HepG2 (cell line): Measurements from ENCODE around the gene RBM14. TPM values are rescaled to one million over a fixed set of nuclear protein-coding genes. Genes with fewer than 3 reads are reported as not detected.

ENCODE experiments used
- AKAP8 ChIP-seq: sonication (generic); formaldehyde crosslinking; IDR thresholded peaks from 2 replicates; pipeline ENCODE4 v1.5.1; 2020; ENCODE audit warnings: mild to moderate bottlenecking, missing genetic modification reagents
- EZH2 ChIP-seq: conservative IDR thresholded peaks from 2 replicates; pipeline ENCODE4 v1.6.1; 2012; ENCODE audit warnings: mild to moderate bottlenecking, low read depth, low read length, moderate library complexity
- KDM1A ChIP-seq: IDR thresholded peaks from 2 replicates; pipeline ENCODE4 v1.6.1; 2016; ENCODE audit warnings: missing compliant biosample characterization
- PAXIP1 ChIP-seq: sonication (generic); formaldehyde crosslinking; conservative IDR thresholded peaks from 2 replicates; pipeline ENCODE4 v1.4.0; 2020; ENCODE audit warnings: mild to moderate bottlenecking, missing genetic modification reagents, moderate library complexity
- SYNCRIP ChIP-seq: fragments of 200-400 bp; formaldehyde crosslinking; IDR thresholded peaks from 2 replicates; pipeline ENCODE4 v1.6.1; 2018; ENCODE audit warnings: mild to moderate bottlenecking, low read depth, low read length; ENCODE audit not compliant: insufficient read depth
- ZBTB8A ChIP-seq: sonication (generic); formaldehyde crosslinking; IDR thresholded peaks from 2 replicates; pipeline ENCODE4 v1.4.0; 2020; ENCODE audit warnings: mild to moderate bottlenecking, low read depth, missing genetic modification reagents, borderline replicate concordance
- ZGPAT ChIP-seq: IDR thresholded peaks from 2 replicates; pipeline ENCODE4 v1.6.1; 2016; ENCODE audit warnings: mild to moderate bottlenecking
- ZNF282 ChIP-seq: fragments of 450-650 bp; IDR thresholded peaks from 2 replicates; pipeline ENCODE4 v1.6.1; 2018; ENCODE audit not compliant: partially characterized antibody
- ZNF574 ChIP-seq: sonication (generic); formaldehyde crosslinking; IDR thresholded peaks from 2 replicates; pipeline ENCODE4 v1.4.0; 2020; ENCODE audit warnings: missing genetic modification reagents
- ZNF607 ChIP-seq: sonication (generic); formaldehyde crosslinking; IDR thresholded peaks from 2 replicates; pipeline ENCODE4 v1.5.1; 2020; ENCODE audit warnings: missing genetic modification reagents, mild to moderate bottlenecking, borderline replicate concordance
- polyA plus RNA-seq, 8 experiments: library from polyadenylated mRNA; depleted of rRNA in 3 of 8; stranded (reverse) in 7 of 8; unstranded in 1 of 8; fragments of >200 nt; fragmentation: Illumina TruSeq in 4 of 8; extraction: Trizol in 4 of 8; gene quantifications; 2 replicates each; pipeline versions ENCODE4 v1.2.1 to v1.2.3, GENCODE V29; 2011 to 2016; ENCODE audit warnings: low read depth in 4 of 8, missing spikeins in 1 of 8, mixed read lengths in 1 of 8; ENCODE audit not compliant: insufficient read depth in 1 of 8
- total RNA-seq, 5 experiments: library from RNA; depleted of rRNA; stranded (reverse); fragments of >200 nt; fragmentation: Illumina TruSeq; extraction: Trizol; gene quantifications; 2 replicates each; pipeline ENCODE4 v1.2.3, GENCODE V29; 2016; ENCODE audit warnings: low read depth in 1 of 5
- TF ChIP-seq, protein P1 (sequence below): sonication (generic); formaldehyde crosslinking; IDR thresholded peaks from 2 replicates; pipeline ENCODE4 v1.9.0; 2021; ENCODE audit warnings: missing genetic modification reagents, mild to moderate bottlenecking, borderline replicate concordance
- TF ChIP-seq, protein P2 (sequence below): sonication (generic); formaldehyde crosslinking; IDR thresholded peaks from 2 replicates; pipeline ENCODE4 v1.5.0; 2020; ENCODE audit warnings: missing genetic modification reagents
- TF ChIP-seq, protein P3 (sequence below): IDR thresholded peaks from 2 replicates; pipeline ENCODE4 v1.6.1; 2016; ENCODE audit warnings: missing compliant biosample characterization, missing genetic modification reagents, borderline replicate concordance
- TF ChIP-seq, protein P4 (sequence below): sonication (generic); formaldehyde crosslinking; IDR thresholded peaks from 2 replicates; pipeline ENCODE4 v1.8.0; 2022; ENCODE audit warnings: missing genetic modification reagents, mild to moderate bottlenecking, moderate library complexity, borderline replicate concordance

Gene RBM14
- total and polyA plus RNA-seq, 2 of the 13 experiments (the other 11 are each of a cell fraction or from before 2014, with no cell fraction given): 12.7 to 44.1 TPM

- TF ChIP-seq PAXIP1 (peak; percentile 83), ZGPAT (CRISPR knock-in tag) (no peak), ZNF282 (no peak), ZNF574 (0 out of 2 replicates have a peak, but pooled peaks have one; percentile 15), AKAP8 (CRISPR knock-in tag) (no peak), ZNF607 (CRISPR knock-in tag) (no peak), ZBTB8A (CRISPR knock-in tag) (no peak), KDM1A (CRISPR knock-in tag) (no peak), EZH2 (no peak), SYNCRIP (no peak)
- TF ChIP-seq, protein P1, sequence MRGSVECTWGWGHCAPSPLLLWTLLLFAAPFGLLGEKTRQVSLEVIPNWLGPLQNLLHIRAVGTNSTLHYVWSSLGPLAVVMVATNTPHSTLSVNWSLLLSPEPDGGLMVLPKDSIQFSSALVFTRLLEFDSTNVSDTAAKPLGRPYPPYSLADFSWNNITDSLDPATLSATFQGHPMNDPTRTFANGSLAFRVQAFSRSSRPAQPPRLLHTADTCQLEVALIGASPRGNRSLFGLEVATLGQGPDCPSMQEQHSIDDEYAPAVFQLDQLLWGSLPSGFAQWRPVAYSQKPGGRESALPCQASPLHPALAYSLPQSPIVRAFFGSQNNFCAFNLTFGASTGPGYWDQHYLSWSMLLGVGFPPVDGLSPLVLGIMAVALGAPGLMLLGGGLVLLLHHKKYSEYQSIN (CRISPR knock-in tag): no peak
- TF ChIP-seq, protein P2, sequence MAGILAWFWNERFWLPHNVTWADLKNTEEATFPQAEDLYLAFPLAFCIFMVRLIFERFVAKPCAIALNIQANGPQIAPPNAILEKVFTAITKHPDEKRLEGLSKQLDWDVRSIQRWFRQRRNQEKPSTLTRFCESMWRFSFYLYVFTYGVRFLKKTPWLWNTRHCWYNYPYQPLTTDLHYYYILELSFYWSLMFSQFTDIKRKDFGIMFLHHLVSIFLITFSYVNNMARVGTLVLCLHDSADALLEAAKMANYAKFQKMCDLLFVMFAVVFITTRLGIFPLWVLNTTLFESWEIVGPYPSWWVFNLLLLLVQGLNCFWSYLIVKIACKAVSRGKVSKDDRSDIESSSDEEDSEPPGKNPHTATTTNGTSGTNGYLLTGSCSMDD (CRISPR knock-in tag): no peak
- TF ChIP-seq, protein P3, sequence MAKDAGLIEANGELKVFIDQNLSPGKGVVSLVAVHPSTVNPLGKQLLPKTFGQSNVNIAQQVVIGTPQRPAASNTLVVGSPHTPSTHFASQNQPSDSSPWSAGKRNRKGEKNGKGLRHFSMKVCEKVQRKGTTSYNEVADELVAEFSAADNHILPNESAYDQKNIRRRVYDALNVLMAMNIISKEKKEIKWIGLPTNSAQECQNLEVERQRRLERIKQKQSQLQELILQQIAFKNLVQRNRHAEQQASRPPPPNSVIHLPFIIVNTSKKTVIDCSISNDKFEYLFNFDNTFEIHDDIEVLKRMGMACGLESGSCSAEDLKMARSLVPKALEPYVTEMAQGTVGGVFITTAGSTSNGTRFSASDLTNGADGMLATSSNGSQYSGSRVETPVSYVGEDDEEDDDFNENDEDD (CRISPR knock-in tag): no peak
- TF ChIP-seq, protein P4, sequence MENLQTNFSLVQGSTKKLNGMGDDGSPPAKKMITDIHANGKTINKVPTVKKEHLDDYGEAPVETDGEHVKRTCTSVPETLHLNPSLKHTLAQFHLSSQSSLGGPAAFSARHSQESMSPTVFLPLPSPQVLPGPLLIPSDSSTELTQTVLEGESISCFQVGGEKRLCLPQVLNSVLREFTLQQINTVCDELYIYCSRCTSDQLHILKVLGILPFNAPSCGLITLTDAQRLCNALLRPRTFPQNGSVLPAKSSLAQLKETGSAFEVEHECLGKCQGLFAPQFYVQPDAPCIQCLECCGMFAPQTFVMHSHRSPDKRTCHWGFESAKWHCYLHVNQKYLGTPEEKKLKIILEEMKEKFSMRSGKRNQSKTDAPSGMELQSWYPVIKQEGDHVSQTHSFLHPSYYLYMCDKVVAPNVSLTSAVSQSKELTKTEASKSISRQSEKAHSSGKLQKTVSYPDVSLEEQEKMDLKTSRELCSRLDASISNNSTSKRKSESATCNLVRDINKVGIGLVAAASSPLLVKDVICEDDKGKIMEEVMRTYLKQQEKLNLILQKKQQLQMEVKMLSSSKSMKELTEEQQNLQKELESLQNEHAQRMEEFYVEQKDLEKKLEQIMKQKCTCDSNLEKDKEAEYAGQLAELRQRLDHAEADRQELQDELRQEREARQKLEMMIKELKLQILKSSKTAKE: no peak
Observed at GRCh38 chr11:66607126-66607834, 9.2 kb upstream of the RBM14 start (continued).
